Heart right ventricle (tissue), 12 donors: ENCODE data around the gene CLASP2. TPM values are rescaled to one million over a fixed set of nuclear protein-coding genes. Genes with fewer than 3 reads are reported as not detected.

ENCODE experiments used
- polyA plus RNA-seq, 2 donors: library from polyadenylated mRNA; stranded (reverse); fragments of 200-250 nt; gene quantifications; one replicate each; pipeline ENCODE4 v1.2.3, GENCODE V29; 2013
- total RNA-seq, 10 donors: library from RNA; stranded (reverse); fragmentation: NEBNext Ultra II Directional in 3 of 10; extraction: Animal tissue kit (Norgen Biotek cat#: 25700) in 3 of 10; gene quantifications; one replicate each; pipeline versions ENCODE4 v1.2.1 to v1.2.4, GENCODE V29; 2021 to 2023
- donor health status: ischemic (EF 13 %, LVEDD 7.1; RV severe dilation, severe dysfunction).
- donor health status: healthy with polysubstance abuse.
- donor health status: DM: no; HTN: yes; CAD: no.
- donor health status: DM: no; HTN: no; CAD: no.
- donor health status: ischemic (EF 25% LVEDD 6.9; RV normal size, moderate dysfunction).
- donor health status: ischemic (EF 25% LVEDD 5.7; RV mildly dilated, moderate dysfunction).
- donor health status: healthy.
- donor health status: nonischemic (EF 11% LVEDD 7.7; RV severe dilation, severe dysfunction).
- donor health status: DM: yes; HTN: yes; CAD: no.
- donor health status: PGD.
- donor health status: ischemic (EF 29% LVEDD 5.4; RV normal size, mild dysfunction).
- donor health status: nonischemic (EF 23%, LVEDD 6.1; RV moderate dilation, normal function).

Gene CLASP2
- total and polyA plus RNA-seq, 12 donors: 9.7 to 107 (median 84.9) TPM

Other genes starting within 250 kb of the CLASP2 start
- 100 to 1,000 TPM; 133 to 185 (median 157) TPM for gene PDCD6IP, start 80.4 kb upstream of the CLASP2 start, total RNA-seq
- 10 to 100 TPM; 41.3 to 56.3 TPM for gene PDCD6IP, start 80.4 kb upstream of the CLASP2 start, polyA plus RNA-seq